Stomach (tissue), 9 donors: ENCODE measurements around the gene ACYP2. TPM values are rescaled to one million over a fixed set of nuclear protein-coding genes. Genes with fewer than 3 reads are reported as not detected.

ENCODE experiments used
- DNase-seq, 2 donors: peaks; one replicate each; pipeline versions ENCODE4 v3.0.0 to v3.0.0-alpha.2; 2013 to 2019
- H3K27ac ChIP-seq, 5 donors: fragments of 200-600 bp in 4 of 5; sonication (generic) in 4 of 5; one replicate each; pipeline ENCODE4 v1.5.1; 2013 to 2019; ENCODE audit warnings: mild to moderate bottlenecking in 1 of 5, moderate library complexity in 1 of 5
- H3K27me3 ChIP-seq, 3 donors: fragments of 200-600 bp; sonication (generic); one replicate each; pipeline ENCODE4 v1.5.1; 2017 to 2019; ENCODE audit warnings: mixed run types in 1 of 3
- H3K36me3 ChIP-seq, 4 donors: fragments of 200-600 bp; sonication (generic); 1 replicate in 3 of 4; 2 replicates in 1 of 4; pipeline ENCODE4 v1.5.1; 2016 to 2019
- H3K4me1 ChIP-seq, 4 donors: fragments of 200-600 bp; sonication (generic); one replicate each; pipeline ENCODE4 v1.5.1; 2016 to 2019
- H3K4me3 ChIP-seq, 4 donors: fragments of 200-600 bp; sonication (generic) in 3 of 4; one replicate each; pipeline ENCODE4 v1.5.1; 2016 to 2019; ENCODE audit warnings: mild to moderate bottlenecking in 1 of 4
- H3K9me3 ChIP-seq, 4 donors: fragments of 200-600 bp; sonication (generic); one replicate each; pipeline ENCODE4 v1.5.1; 2016 to 2019
- CTCF ChIP-seq, 7 experiments: fragments of 450-650 bp in 4 of 7; fragments of 200-600 bp in 3 of 7; sonication (generic) in 3 of 7; IDR thresholded peaks; one replicate each; pipeline ENCODE4 v1.5.1; 2016 to 2019; ENCODE audit warnings: antibody characterized with exemption in 7 of 7, control low read depth in 2 of 7, mild to moderate bottlenecking in 1 of 7
- EP300 ChIP-seq: sonication (generic); formaldehyde crosslinking; IDR thresholded peaks from one replicate; pipeline ENCODE4 v1.6.1; 2017; ENCODE audit warnings: antibody characterized with exemption
- POLR2A ChIP-seq, 4 donors: fragments of 450-650 bp; IDR thresholded peaks; one replicate each; pipeline ENCODE4 v1.6.1; 2016; ENCODE audit warnings: antibody characterized with exemption in 4 of 4, control low read depth in 2 of 4, mild to moderate bottlenecking in 1 of 4, moderate library complexity in 1 of 4
- POLR2AphosphoS5 ChIP-seq, 3 donors: sonication (generic); formaldehyde crosslinking; IDR thresholded peaks; one replicate each; pipeline ENCODE4 v1.6.1; 2016; ENCODE audit warnings: antibody characterized with exemption in 3 of 3
- WGBS, 5 donors: extraction: QIAGEN DNeasy Blood & Tissue Kit in 3 of 5; methylation state at CpG; one replicate each; pipeline versions ENCODE4 v1.1.5 to v1.1.7; 2013 to 2018; 5-methylcytosine and 5-hydroxymethylcytosine counted together
- intact Hi-C: fragments of 100-400 bp; cut with DNase I; formaldehyde crosslinking; loops from one replicate; pipeline ENCODE4 v1.15.1; 2023; ENCODE audit warnings: low total_unique reads
- polyA plus RNA-seq, 3 donors: library from polyadenylated mRNA; stranded (reverse); fragments of 200-250 nt; gene quantifications; one replicate each; pipeline ENCODE4 v1.2.3, GENCODE V29; 2013
- total RNA-seq, 5 donors: library from RNA; depleted of rRNA; stranded (reverse); fragments of >200 nt; gene quantifications; one replicate each; pipeline versions ENCODE4 v1.1.0 to v1.2.3, GENCODE V29; 2014 to 2016
- donor health status: healthy with polysubstance abuse.
- donor health status: Bipolar disorder and iron deficiency.
- donor health status: healthy.

The ACYP2 gene
- total and polyA plus RNA-seq, 8 donors = 4.3 to 42.0 (median 21.7) TPM

- no peak for TF ChIP-seq POLR2A (IDR thresholded peaks at IDR 0.05)
- TF ChIP-seq CTCF (IDR thresholded peaks at IDR 0.05) = no peak
- no peak for TF ChIP-seq POLR2AphosphoS5 (IDR thresholded peaks at IDR 0.05)
- intact Hi-C loops = no loop called here
Measured at GRCh38 chr2:54079331-54079730, 36.1 kb upstream of the ACYP2 start.

GRCh38 chr2:54081574-54081973, 33.8 kb upstream of the ACYP2 start:
- 79 to 88% (median 80%) methylated on average over 6 of the region's 6 CpGs for WGBS, 5 donors
- no peaks in the 10 kb centered on the region for H3K4me1 ChIP-seq
- H3K36me3 ChIP-seq = peaks cover 0 to 9% (median 0%) of the 10 kb centered on the region in 4 donors
- H3K9me3 ChIP-seq = no peaks in the 10 kb centered on the region
- no peak for DNase-seq
- no peak overlapping the region for H3K4me3 ChIP-seq
- intact Hi-C loops = no loop called here
- no peak overlapping the region for H3K27ac ChIP-seq
- no peaks in the 10 kb centered on the region for H3K27me3 ChIP-seq
- TF ChIP-seq EP300 = no peak
- TF ChIP-seq POLR2A (IDR thresholded peaks at IDR 0.05) = no peak
- no peak for TF ChIP-seq POLR2AphosphoS5 (IDR thresholded peaks at IDR 0.05)
- no peak for TF ChIP-seq CTCF (IDR thresholded peaks at IDR 0.05)

More at GRCh38 chr2:54079331-54079730, 36.1 kb upstream of the ACYP2 start:
- no peak for DNase-seq
- Histone ChIP-seq H3K27ac (no peak overlapping the region), H3K4me3 (no peak overlapping the region), H3K9me3 (no peaks in the 10 kb centered on the region), H3K4me1 (no peaks in the 10 kb centered on the region), H3K27me3 (no peaks in the 10 kb centered on the region), H3K36me3 (peaks cover 0 to 9% (median 0%) of the 10 kb centered on the region in 4 donors)
- 72 to 91% (median 76%) methylated on average over 2 of the region's 2 CpGs for WGBS, 5 donors

- Histone ChIP-seq H3K27me3 (no peaks in the 10 kb centered on the region), H3K27ac (no peak overlapping the region), H3K9me3 (no peaks in the 10 kb centered on the region), H3K4me1 (peaks cover 0 to 2% (median 0%) of the 10 kb centered on the region in 4 donors), H3K4me3 (no peak overlapping the region), H3K36me3 (peaks cover 0 to 9% (median 0%) of the 10 kb centered on the region in 4 donors)
- intact Hi-C loops = no loop called here
- TF ChIP-seq EP300 (no peak), POLR2A (IDR thresholded peaks at IDR 0.05) (no peak), CTCF (IDR thresholded peaks at IDR 0.05) (no peak), POLR2AphosphoS5 (IDR thresholded peaks at IDR 0.05) (no peak)
- WGBS, 5 donors = 90 to 96% (median 90%) methylated on average over 6 of the region's 6 CpGs
- peak in 1 of 2 donors; percentile 31 for DNase-seq
Measured at GRCh38 chr2:54083021-54083420, 32.4 kb upstream of the ACYP2 start.

- Histone ChIP-seq H3K4me3 (no peak overlapping the region), H3K36me3 (peaks cover 0 to 9% (median 0%) of the 10 kb centered on the region in 4 donors), H3K4me1 (peaks cover 0 to 6% (median 0%) of the 10 kb centered on the region in 4 donors), H3K27me3 (no peaks in the 10 kb centered on the region), H3K9me3 (no peaks in the 10 kb centered on the region), H3K27ac (no peak overlapping the region)
- no peak for TF ChIP-seq POLR2AphosphoS5 (IDR thresholded peaks at IDR 0.05)
- no peak for TF ChIP-seq CTCF (IDR thresholded peaks at IDR 0.05)
- TF ChIP-seq POLR2A (IDR thresholded peaks at IDR 0.05) = no peak
- no peak for TF ChIP-seq EP300
- WGBS, 5 donors = 72 to 87% (median 83%) methylated on average over 1 of the region's 1 CpG
- DNase-seq = no peak
- intact Hi-C loops = no loop called here
Measured at GRCh38 chr2:54083445-54083844, 32.0 kb upstream of the ACYP2 start.
